ENCODE results near the gene LMO1. TPM values are rescaled to one million over a fixed set of nuclear protein-coding genes. Genes with fewer than 3 reads are reported as not detected.

The LMO1 gene
- total and polyA plus RNA-seq, 2 of the 8 experiments (the other 6 are each of a cell fraction or from before 2014, with no cell fraction given) = 0.17 TPM; not detected in 1

DNA sequence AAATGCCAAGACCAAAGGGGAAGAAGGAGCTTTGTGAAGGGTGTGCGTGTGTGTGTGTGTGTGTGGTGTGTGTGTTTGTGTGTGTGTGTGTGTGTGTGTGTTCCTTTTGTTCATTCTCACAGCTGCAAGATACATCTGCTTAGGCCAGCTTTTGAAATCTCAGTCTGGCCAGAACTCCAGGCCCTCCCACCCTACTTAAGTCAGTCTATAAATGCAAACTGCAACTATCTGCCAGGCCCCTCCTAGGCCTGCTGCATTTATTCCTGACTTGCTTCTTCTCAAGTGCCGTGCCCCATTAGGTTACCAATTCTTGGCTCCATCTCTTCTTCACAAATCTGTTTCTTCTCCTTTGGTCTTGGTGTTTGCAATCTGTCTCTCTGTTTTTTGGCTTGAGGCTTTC is 73.2 kb downstream of the LMO1 start (continued):
- no peak for TF ChIP-seq CHD7 (IDR thresholded peaks at IDR 0.05; ENCODE audit: insufficient replicate concordance, low read length)
- TF ChIP-seq, protein P1, sequence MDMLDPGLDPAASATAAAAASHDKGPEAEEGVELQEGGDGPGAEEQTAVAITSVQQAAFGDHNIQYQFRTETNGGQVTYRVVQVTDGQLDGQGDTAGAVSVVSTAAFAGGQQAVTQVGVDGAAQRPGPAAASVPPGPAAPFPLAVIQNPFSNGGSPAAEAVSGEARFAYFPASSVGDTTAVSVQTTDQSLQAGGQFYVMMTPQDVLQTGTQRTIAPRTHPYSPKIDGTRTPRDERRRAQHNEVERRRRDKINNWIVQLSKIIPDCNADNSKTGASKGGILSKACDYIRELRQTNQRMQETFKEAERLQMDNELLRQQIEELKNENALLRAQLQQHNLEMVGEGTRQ (IDR thresholded peaks at IDR 0.05; ENCODE audit: low read length) = no peak
- no peak for TF ChIP-seq ATF2 (IDR thresholded peaks at IDR 0.05; ENCODE audit: low read length)
- TF ChIP-seq CTBP2 (IDR thresholded peaks at IDR 0.05; ENCODE audit: borderline replicate concordance, insufficient read depth, insufficient read length, low read length) = no peak
- TF ChIP-seq EP300 (IDR thresholded peaks at IDR 0.05; ENCODE audit: borderline replicate concordance in 1 of 2, low read depth in 2 of 2, low read length in 2 of 2) = no peak
- TF ChIP-seq KDM4A (IDR thresholded peaks at IDR 0.05; ENCODE audit: low read depth, low read length, severe bottlenecking) = no peak
- no peak for TF ChIP-seq RXRA (IDR thresholded peaks at IDR 0.05; ENCODE audit: insufficient read depth, low read depth, low read length)
- TF ChIP-seq CBX8 (IDR thresholded peaks at IDR 0.05; ENCODE audit: borderline replicate concordance, low read depth, low read length) = no peak
